Measurements from ENCODE around the gene HES6.

HES6 gene

GRCh38 chr2:238231251-238231793 lies 8.5 kb downstream of the HES6 start:
- DNase-seq = no peak

- no peak for DNase-seq
Measured at GRCh38 chr2:238230699-238231098, 9.1 kb downstream of the HES6 start.

- no peak for DNase-seq
Measured at GRCh38 chr2:238228700-238229099, 11.1 kb downstream of the HES6 start.

GRCh38 chr2:238227587-238228032 lies 12.2 kb downstream of the HES6 start:
- DNase-seq = no peak

- DNase-seq = no peak
Measured at GRCh38 chr2:238226698-238227586, 12.9 kb downstream of the HES6 start.

GRCh38 chr2:238225911-238226697 lies 13.7 kb downstream of the HES6 start:
- DNase-seq = no peak

GRCh38 chr2:238225121-238225520 lies 14.7 kb downstream of the HES6 start:
- no peak for DNase-seq

- DNase-seq = no peak
Measured at GRCh38 chr2:238224356-238225035, 15.3 kb downstream of the HES6 start.

GRCh38 chr2:238220892-238221521 lies 18.8 kb downstream of the HES6 start:
- no peak for DNase-seq

- no peak for DNase-seq
Measured at GRCh38 chr2:238220274-238220891, 19.5 kb downstream of the HES6 start.

GRCh38 chr2:238216651-238217184 lies 23.1 kb downstream of the HES6 start:
- no peak for DNase-seq

GRCh38 chr2:238207006-238207405 lies 32.8 kb downstream of the HES6 start:
- no peak for DNase-seq

GRCh38 chr2:238203973-238204683 lies 35.7 kb downstream of the HES6 start:
- DNase-seq = no peak

GRCh38 chr2:238203094-238203972 lies 36.5 kb downstream of the HES6 start, which contains the start of gene ILKAP:
Gene ILKAP, minus strand, starts transcription at chr2:238203695. Its CDS starts 142 bp downstream, at chr2:238203553.
- DNase-seq = peak; percentile 89

GRCh38 chr2:238202326-238203093 lies 37.3 kb downstream of the HES6 start:
- no peak for DNase-seq

GRCh38 chr2:238190445-238190844 lies 49.4 kb downstream of the HES6 start:
- no peak for DNase-seq

Measured in NCI-H345 (cell line).